ENCODE results near the gene MVB12B. TPM values are rescaled to one million over a fixed set of nuclear protein-coding genes. Genes with fewer than 3 reads are reported as not detected.

Gene MVB12B
- total RNA-seq, 2 donors from 2014 or later: 5.9 to 8.7 TPM

- no peak for DNase-seq (ENCODE audit: low spot score)
- no peaks in the 10 kb centered on the region for H3K36me3 ChIP-seq
- no peak for TF ChIP-seq CTCF (IDR thresholded peaks at IDR 0.05)
- H3K27me3 ChIP-seq: no peaks in the 10 kb centered on the region
- H3K4me3 ChIP-seq: no peak overlapping the region
- H3K9me3 ChIP-seq: no peaks in the 10 kb centered on the region
- H3K4me1 ChIP-seq: no peaks in the 10 kb centered on the region
- H3K27ac ChIP-seq: no peak overlapping the region
These were observed 143.8 kb downstream of the MVB12B start for GRCh38 chr9:126470241-126470993.

- no peak overlapping the region for H3K27ac ChIP-seq
- H3K4me1 ChIP-seq: no peaks in the 10 kb centered on the region
- H3K36me3 ChIP-seq: no peaks in the 10 kb centered on the region
These were observed 144.5 kb downstream of the MVB12B start for GRCh38 chr9:126471084-126471624.

GRCh38 chr9:126472198-126472947, 145.7 kb downstream of the MVB12B start:
- H3K27ac ChIP-seq: no peak overlapping the region
- H3K9me3 ChIP-seq: no peaks in the 10 kb centered on the region
- H3K4me3 ChIP-seq: no peak overlapping the region
- no peaks in the 10 kb centered on the region for H3K27me3 ChIP-seq
- no peak for DNase-seq (ENCODE audit: low spot score)
- no peak for TF ChIP-seq CTCF (IDR thresholded peaks at IDR 0.05)
- no peaks in the 10 kb centered on the region for H3K4me1 ChIP-seq
- no peaks in the 10 kb centered on the region for H3K36me3 ChIP-seq

More at GRCh38 chr9:126471084-126471624, 144.5 kb downstream of the MVB12B start:
- Histone ChIP-seq H3K9me3 (no peaks in the 10 kb centered on the region), H3K4me3 (no peak overlapping the region), H3K27me3 (no peaks in the 10 kb centered on the region)
- DNase-seq (ENCODE audit: low spot score): peak; percentile 77
- TF ChIP-seq CTCF (IDR thresholded peaks at IDR 0.05): no peak

GRCh38 chr9:126472948-126473298, 146.3 kb downstream of the MVB12B start:
- H3K4me1 ChIP-seq: no peaks in the 10 kb centered on the region
- H3K27me3 ChIP-seq: no peaks in the 10 kb centered on the region
- H3K4me3 ChIP-seq: no peak overlapping the region
- DNase-seq (ENCODE audit: low spot score): no peak
- no peaks in the 10 kb centered on the region for H3K9me3 ChIP-seq
- no peaks in the 10 kb centered on the region for H3K36me3 ChIP-seq
- H3K27ac ChIP-seq: no peak overlapping the region
- TF ChIP-seq CTCF (IDR thresholded peaks at IDR 0.05): no peak

GRCh38 chr9:126474206-126474765, 147.7 kb downstream of the MVB12B start:
- Histone ChIP-seq H3K4me3 (no peak overlapping the region), H3K9me3 (no peaks in the 10 kb centered on the region), H3K4me1 (no peaks in the 10 kb centered on the region), H3K27me3 (no peaks in the 10 kb centered on the region), H3K36me3 (no peaks in the 10 kb centered on the region), H3K27ac (no peak overlapping the region)
- no peak for DNase-seq (ENCODE audit: low spot score)
- TF ChIP-seq CTCF (IDR thresholded peaks at IDR 0.05): no peak
